ENCODE data around the gene CDH23. TPM values are rescaled to one million over a fixed set of nuclear protein-coding genes. Genes with fewer than 3 reads are reported as not detected.

The CDH23 gene
- total RNA-seq, 1 donor from 2014 or later, result 10.3 TPM

DNA sequence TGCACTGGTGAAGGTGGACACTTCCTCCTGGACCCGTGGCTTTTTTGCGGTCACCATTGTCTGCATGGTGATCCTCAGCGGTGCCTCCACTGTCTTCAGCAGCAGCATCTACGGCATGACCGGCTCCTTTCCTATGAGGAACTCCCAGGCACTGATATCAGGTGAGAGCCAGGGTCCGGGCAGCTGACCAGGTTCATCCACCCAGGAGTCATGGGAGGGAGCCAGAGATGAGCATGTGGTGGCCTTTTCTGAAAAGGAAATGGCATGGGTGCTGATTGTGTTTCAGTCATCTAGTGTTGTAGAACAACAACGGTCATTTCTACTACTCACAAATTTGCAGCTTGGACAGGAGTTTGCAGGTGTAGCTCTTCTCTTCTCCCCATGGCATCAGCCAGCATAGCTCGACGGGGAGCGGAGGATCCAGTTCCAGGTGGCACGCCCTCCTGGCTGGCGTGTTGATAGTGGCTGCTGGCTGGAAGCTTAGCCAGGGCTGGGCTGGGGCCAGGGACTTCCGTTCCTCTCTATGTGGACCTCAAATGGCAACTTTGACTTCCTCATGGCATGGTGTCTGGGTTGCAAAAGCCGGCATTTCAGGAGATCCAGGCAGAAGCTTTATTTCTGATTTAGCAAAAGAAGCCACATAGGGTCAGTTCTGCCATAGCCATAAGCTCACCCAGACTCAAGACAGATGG is 44.9 kb upstream of the CDH23 start:
- Histone ChIP-seq H3K27me3 (no peaks in the 10 kb centered on the region), H3K4me3 (no peak overlapping the region), H3K9me3 (no peaks in the 10 kb centered on the region), H3K36me3 (peaks cover 0 to 7% of the 10 kb centered on the region in 2 donors), H3K27ac (no peak overlapping the region), H3K4me1 (no peaks in the 10 kb centered on the region)
- no peak for DNase-seq (ENCODE audit: extremely low spot score in 2 of 2)
- intact Hi-C loops (cut with DNase I), result no loop called here
- TF ChIP-seq POLR2AphosphoS5 (IDR thresholded peaks at IDR 0.05; ENCODE audit: insufficient read depth in 1 of 2, low read depth in 1 of 2) (no peak), POLR2A (IDR thresholded peaks at IDR 0.05) (no peak)
- TF ChIP-seq, protein P1, sequence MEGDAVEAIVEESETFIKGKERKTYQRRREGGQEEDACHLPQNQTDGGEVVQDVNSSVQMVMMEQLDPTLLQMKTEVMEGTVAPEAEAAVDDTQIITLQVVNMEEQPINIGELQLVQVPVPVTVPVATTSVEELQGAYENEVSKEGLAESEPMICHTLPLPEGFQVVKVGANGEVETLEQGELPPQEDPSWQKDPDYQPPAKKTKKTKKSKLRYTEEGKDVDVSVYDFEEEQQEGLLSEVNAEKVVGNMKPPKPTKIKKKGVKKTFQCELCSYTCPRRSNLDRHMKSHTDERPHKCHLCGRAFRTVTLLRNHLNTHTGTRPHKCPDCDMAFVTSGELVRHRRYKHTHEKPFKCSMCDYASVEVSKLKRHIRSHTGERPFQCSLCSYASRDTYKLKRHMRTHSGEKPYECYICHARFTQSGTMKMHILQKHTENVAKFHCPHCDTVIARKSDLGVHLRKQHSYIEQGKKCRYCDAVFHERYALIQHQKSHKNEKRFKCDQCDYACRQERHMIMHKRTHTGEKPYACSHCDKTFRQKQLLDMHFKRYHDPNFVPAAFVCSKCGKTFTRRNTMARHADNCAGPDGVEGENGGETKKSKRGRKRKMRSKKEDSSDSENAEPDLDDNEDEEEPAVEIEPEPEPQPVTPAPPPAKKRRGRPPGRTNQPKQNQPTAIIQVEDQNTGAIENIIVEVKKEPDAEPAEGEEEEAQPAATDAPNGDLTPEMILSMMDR (IDR thresholded peaks at IDR 0.05), result no peak

DNA sequence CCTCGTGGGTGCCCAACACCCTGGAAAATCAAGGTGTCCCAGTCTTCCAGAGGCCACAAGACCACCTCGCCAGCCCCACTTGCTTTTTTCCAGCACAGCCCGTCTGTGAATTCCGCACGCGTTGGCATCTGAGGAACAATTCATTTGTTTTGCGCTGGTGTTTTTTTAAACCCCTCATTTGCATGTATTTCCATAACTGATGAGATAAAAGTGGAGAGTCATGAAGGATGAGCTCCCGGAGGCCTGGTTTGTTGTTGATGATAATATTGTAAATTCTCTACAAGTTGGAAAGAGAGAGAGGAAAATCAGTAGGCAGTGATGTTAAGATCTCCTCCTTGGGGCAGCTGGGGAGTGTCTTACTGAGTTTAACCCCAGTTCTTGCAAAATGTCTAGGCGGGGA is 43.1 kb upstream of the CDH23 start:
- H3K36me3 ChIP-seq, result peaks cover 0 to 10% of the 10 kb centered on the region in 2 donors
- intact Hi-C loops (cut with DNase I), result no loop called here
- no peak overlapping the region for H3K27ac ChIP-seq
- no peaks in the 10 kb centered on the region for H3K4me1 ChIP-seq
- no peaks in the 10 kb centered on the region for H3K9me3 ChIP-seq
- no peak for TF ChIP-seq POLR2AphosphoS5 (IDR thresholded peaks at IDR 0.05; ENCODE audit: insufficient read depth in 1 of 2, low read depth in 1 of 2)
- no peak for TF ChIP-seq POLR2A (IDR thresholded peaks at IDR 0.05)
- TF ChIP-seq, protein P1 (IDR thresholded peaks at IDR 0.05), result no peak
- no peaks in the 10 kb centered on the region for H3K27me3 ChIP-seq
- no peak for DNase-seq (ENCODE audit: extremely low spot score in 2 of 2)
- H3K4me3 ChIP-seq, result no peak overlapping the region

DNA sequence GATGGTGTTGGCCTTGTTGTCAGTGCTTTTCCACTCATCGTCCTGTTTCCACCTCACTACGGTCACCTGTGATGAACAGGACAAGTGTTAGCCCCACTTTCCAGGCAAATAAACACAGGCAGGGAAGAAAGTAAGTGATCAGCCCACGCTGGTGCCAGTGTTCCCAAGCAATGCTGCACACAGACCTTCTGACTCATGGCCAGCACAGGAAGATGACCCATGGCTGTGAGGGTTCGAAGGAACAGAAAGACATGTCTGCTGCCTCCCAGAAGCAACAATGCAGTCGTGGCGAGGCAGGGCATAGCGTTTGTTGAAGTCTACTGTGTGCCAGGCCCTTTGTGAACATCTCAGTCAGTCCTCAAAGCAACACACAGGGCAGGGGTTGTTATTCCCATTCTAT is 41.9 kb upstream of the CDH23 start:
- Histone ChIP-seq H3K27ac (no peak overlapping the region), H3K27me3 (no peaks in the 10 kb centered on the region), H3K9me3 (no peaks in the 10 kb centered on the region), H3K4me3 (no peak overlapping the region), H3K4me1 (no peaks in the 10 kb centered on the region), H3K36me3 (peaks cover 0 to 10% of the 10 kb centered on the region in 2 donors)
- no peak for TF ChIP-seq POLR2A (IDR thresholded peaks at IDR 0.05)
- TF ChIP-seq, protein P1 (IDR thresholded peaks at IDR 0.05), result no peak
- TF ChIP-seq POLR2AphosphoS5 (IDR thresholded peaks at IDR 0.05; ENCODE audit: insufficient read depth in 1 of 2, low read depth in 1 of 2), result no peak
- intact Hi-C loops (cut with DNase I), result no loop called here
- no peak for DNase-seq (ENCODE audit: extremely low spot score in 2 of 2)

DNA sequence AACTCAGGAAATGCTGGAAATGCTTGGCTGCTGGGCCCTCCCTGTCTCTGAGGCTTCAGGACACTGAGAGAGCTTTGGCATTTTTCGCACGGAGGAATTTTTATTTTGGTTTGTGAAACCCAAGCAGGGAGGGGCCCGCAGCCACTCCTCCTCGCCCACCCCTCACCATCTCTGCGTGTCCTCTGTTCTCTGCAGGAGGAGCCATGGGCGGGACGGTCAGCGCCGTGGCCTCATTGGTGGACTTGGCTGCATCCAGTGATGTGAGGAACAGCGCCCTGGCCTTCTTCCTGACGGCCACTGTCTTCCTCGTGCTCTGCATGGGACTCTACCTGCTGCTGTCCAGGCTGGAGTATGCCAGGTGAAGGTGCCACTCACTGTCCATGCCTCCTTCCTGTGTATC is 40.8 kb upstream of the CDH23 start:
- peaks cover 0 to 10% of the 10 kb centered on the region in 2 donors for H3K36me3 ChIP-seq
- TF ChIP-seq, protein P1 (IDR thresholded peaks at IDR 0.05), result no peak
- no peak for TF ChIP-seq POLR2A (IDR thresholded peaks at IDR 0.05)
- no peak for TF ChIP-seq POLR2AphosphoS5 (IDR thresholded peaks at IDR 0.05; ENCODE audit: insufficient read depth in 1 of 2, low read depth in 1 of 2)
- intact Hi-C loops (cut with DNase I), result no loop called here

DNA sequence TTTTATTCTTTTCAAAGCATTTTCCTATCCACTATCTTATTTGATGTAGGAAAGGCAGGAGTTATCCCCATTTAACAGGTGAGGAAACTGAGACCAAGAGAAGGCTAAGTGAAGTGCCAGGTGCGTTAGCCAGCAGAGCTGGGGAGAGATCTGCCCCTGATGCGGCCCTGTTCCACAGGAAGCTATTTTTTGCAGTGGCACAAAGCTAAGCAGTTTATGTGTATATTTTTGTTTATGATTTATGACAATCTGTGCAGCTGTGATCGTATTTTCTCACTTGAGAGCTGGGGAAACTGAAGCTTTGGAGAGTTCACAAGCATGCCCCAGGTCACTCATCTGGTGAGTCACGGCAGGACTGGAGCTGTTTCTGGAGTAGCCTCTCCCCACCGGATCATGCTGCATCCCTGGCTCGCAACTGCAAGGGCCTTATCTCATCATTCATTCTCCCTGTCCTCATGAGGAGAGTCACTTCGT is 38.9 kb upstream of the CDH23 start:
- intact Hi-C loops (cut with DNase I), result no loop called here
- TF ChIP-seq, protein P1 (IDR thresholded peaks at IDR 0.05), result no peak
- TF ChIP-seq POLR2AphosphoS5 (IDR thresholded peaks at IDR 0.05; ENCODE audit: insufficient read depth in 1 of 2, low read depth in 1 of 2), result no peak
- no peak for TF ChIP-seq POLR2A (IDR thresholded peaks at IDR 0.05)
- Histone ChIP-seq H3K4me1 (no peaks in the 10 kb centered on the region), H3K9me3 (no peaks in the 10 kb centered on the region), H3K4me3 (no peak overlapping the region), H3K36me3 (peaks cover 0 to 18% of the 10 kb centered on the region in 2 donors), H3K27me3 (no peaks in the 10 kb centered on the region), H3K27ac (no peak overlapping the region)
- no peak for DNase-seq (ENCODE audit: extremely low spot score in 2 of 2)

More for the DNA sequence above, 40.8 kb upstream of the CDH23 start:
- H3K9me3 ChIP-seq, result no peaks in the 10 kb centered on the region
- no peak for DNase-seq (ENCODE audit: extremely low spot score in 2 of 2)
- no peaks in the 10 kb centered on the region for H3K4me1 ChIP-seq
- H3K4me3 ChIP-seq, result no peak overlapping the region
- no peaks in the 10 kb centered on the region for H3K27me3 ChIP-seq
- H3K27ac ChIP-seq, result no peak overlapping the region

Data from vagina (tissue), 2 donors.